ENCODE data around the gene MMRN1. TPM values are rescaled to one million over a fixed set of nuclear protein-coding genes. Genes with fewer than 3 reads are reported as not detected.
A peak's percentile ranks its signal among the peaks of the same experiment; 100 is the strongest.

Gene MMRN1
- total RNA-seq, 2 donors from 2014 or later = 6.7 to 11.9 TPM

DNA sequence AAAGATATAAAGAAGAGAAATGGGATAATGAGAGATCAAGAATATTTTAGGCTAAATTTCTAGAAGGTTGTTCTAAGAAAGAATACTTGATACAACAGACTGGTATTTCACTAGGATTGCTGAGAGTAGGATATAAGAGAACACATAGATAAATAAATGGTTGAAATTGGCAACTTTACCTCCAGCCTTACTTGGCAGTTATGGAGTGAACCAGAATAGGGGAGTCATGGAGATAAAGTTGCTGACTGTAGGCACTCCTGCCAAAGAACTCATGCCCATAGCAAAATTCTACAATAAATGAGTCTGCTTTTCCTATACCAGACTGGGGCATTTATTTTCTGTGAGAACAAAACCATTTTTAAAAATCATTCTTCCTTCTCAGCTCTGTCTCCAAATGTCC lies 26.4 kb upstream of the MMRN1 start:
- no peak for DNase-seq
- Histone ChIP-seq H3K27me3 (no peaks in the 10 kb centered on the region), H3K4me1 (no peaks in the 10 kb centered on the region), H3K9me3 (no peaks in the 10 kb centered on the region), H3K27ac (no peak overlapping the region), H3K4me3 (no peak overlapping the region), H3K9ac (ENCODE audit: low read depth in 2 of 2, low read length in 2 of 2) (no peak overlapping the region), H3K36me3 (no peaks in the 10 kb centered on the region)
- intact Hi-C loops (cut with DNase I) = no loop called here
- no peak for TF ChIP-seq CTCF (IDR thresholded peaks at IDR 0.05)

GRCh38 chr4:89868999-89869589 lies 25.6 kb upstream of the MMRN1 start:
- TF ChIP-seq CTCF (IDR thresholded peaks at IDR 0.05) = peak; percentile 41
- no peaks in the 10 kb centered on the region for H3K27me3 ChIP-seq
- no peak for DNase-seq
- H3K4me1 ChIP-seq = no peaks in the 10 kb centered on the region
- H3K9ac ChIP-seq (ENCODE audit: low read depth in 2 of 2, low read length in 2 of 2) = no peak overlapping the region
- intact Hi-C loops (cut with DNase I) = no loop called here
- H3K27ac ChIP-seq = no peak overlapping the region
- no peaks in the 10 kb centered on the region for H3K36me3 ChIP-seq
- H3K4me3 ChIP-seq = no peak overlapping the region
- H3K9me3 ChIP-seq = no peaks in the 10 kb centered on the region

GRCh38 chr4:89871211-89871610 lies 23.4 kb upstream of the MMRN1 start:
- Histone ChIP-seq H3K27ac (no peak overlapping the region), H3K9me3 (no peaks in the 10 kb centered on the region), H3K27me3 (no peaks in the 10 kb centered on the region), H3K36me3 (no peaks in the 10 kb centered on the region), H3K4me3 (no peak overlapping the region), H3K9ac (ENCODE audit: low read depth in 2 of 2, low read length in 2 of 2) (no peak overlapping the region), H3K4me1 (no peaks in the 10 kb centered on the region)
- DNase-seq = no peak
- intact Hi-C loops (cut with DNase I) = no loop called here
- no peak for TF ChIP-seq CTCF (IDR thresholded peaks at IDR 0.05)

GRCh38 chr4:89876548-89876947 lies 18.1 kb upstream of the MMRN1 start:
- intact Hi-C loops (cut with DNase I) = no loop called here
- no peak for DNase-seq

DNA sequence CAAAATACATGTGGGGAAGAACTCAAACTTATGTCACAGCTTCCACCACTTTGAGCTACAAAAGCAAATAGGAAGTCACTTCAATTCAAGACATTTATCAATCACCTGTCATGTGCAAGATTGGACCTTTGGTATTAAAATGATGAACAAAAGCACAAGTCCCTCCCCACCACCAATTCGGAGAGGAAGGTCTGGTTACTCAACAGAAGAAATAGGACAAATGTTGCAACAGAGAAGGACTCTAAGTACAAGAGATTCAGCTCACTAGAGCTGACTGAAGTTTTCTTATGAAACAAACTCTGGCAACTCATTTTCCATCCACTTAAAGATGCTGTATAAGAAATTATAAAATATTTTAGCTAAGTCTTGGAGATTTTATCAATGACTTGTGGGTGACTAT lies 16.0 kb upstream of the MMRN1 start:
- H3K4me1 ChIP-seq = no peaks in the 10 kb centered on the region
- no peak for DNase-seq
- no peak overlapping the region for H3K27ac ChIP-seq
- intact Hi-C loops (cut with DNase I) = no loop called here
- H3K36me3 ChIP-seq = no peaks in the 10 kb centered on the region
- TF ChIP-seq CTCF (IDR thresholded peaks at IDR 0.05) = no peak
- H3K4me3 ChIP-seq = no peak overlapping the region
- H3K27me3 ChIP-seq = no peaks in the 10 kb centered on the region
- H3K9ac ChIP-seq (ENCODE audit: low read depth in 2 of 2, low read length in 2 of 2) = no peak overlapping the region
- H3K9me3 ChIP-seq = no peaks in the 10 kb centered on the region

More at GRCh38 chr4:89876548-89876947, 18.1 kb upstream of the MMRN1 start:
- Histone ChIP-seq H3K9me3 (no peaks in the 10 kb centered on the region), H3K27me3 (no peaks in the 10 kb centered on the region), H3K36me3 (no peaks in the 10 kb centered on the region), H3K27ac (no peak overlapping the region), H3K4me1 (no peaks in the 10 kb centered on the region), H3K9ac (ENCODE audit: low read depth in 2 of 2, low read length in 2 of 2) (no peak overlapping the region), H3K4me3 (no peak overlapping the region)
- TF ChIP-seq CTCF (IDR thresholded peaks at IDR 0.05) = no peak

Data from colonic mucosa (tissue), 4 donors.